GM15510 (cell line): Measurements from ENCODE around the gene CACNA2D2.

Experiments used
- POLR2A ChIP-seq: IDR thresholded peaks from 3 replicates; pipeline ENCODE4 v1.6.1; 2011; ENCODE audit warnings: borderline replicate concordance; ENCODE audit not compliant: insufficient read length; ENCODE audit errors: extremely low read depth

Gene CACNA2D2

DNA sequence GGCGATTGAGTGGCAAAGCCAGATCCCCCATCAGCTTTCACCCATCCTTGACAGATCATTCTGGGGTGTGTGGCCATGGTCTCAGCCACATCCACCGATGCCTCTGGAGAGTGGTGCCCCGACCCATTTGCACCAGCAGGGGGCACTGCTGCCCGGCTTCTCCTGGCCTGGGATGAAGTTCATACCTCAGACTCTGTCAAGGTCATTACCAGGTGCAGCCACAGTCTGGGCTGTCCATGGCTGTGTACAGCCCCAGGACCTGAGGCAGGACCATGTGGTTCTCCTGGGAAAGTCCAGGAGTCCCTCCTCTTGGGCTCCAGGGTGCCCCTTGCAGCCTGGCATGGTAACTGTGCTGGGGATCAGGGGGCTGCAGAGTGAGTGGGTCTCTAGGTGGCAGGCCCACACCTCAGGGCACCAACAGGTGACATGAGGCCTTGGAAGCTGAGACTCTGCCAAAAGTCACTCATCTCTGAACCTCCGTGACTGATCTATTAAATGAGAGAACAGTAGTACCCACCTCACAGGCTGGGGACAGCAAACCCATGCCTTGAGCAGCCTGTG is 67.2 kb downstream of the CACNA2D2 start:
- TF ChIP-seq POLR2A = no peak

DNA sequence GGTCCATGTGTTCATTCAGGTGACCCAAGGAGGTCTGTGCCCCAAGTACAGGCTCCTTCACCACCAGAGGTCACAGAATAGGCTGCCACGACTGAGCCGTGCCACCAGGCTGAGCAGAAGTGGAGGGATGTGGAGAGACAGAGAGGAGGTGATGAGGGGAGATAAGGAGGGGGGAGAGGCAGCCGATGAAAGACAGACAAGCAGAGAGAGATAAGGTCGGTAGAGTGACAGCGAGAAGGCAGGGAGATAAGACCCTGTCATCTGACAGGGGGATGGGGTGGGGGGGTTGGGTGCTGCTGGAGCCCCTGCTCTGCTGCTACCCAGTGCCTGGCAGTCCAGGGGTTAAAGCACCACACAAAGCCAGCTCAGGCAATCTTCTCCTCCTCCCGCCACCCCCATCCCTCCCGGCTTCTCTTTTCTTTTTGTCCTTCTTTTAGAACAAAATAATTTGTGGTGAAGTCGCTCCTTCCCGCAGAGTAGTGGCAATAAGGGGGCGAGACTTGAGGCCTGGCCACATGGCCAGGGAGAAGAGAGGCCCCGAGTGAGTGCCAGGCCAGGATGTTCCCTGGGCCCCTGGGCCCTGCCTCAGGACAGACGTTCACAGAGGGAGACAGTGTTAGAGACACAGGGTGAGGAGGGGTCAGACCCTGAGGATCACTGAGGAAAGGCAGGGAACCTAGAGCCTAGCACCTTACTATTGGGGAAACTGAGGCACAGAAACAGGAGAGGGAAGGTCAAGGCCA is 67.9 kb downstream of the CACNA2D2 start:
- no peak for TF ChIP-seq POLR2A

DNA sequence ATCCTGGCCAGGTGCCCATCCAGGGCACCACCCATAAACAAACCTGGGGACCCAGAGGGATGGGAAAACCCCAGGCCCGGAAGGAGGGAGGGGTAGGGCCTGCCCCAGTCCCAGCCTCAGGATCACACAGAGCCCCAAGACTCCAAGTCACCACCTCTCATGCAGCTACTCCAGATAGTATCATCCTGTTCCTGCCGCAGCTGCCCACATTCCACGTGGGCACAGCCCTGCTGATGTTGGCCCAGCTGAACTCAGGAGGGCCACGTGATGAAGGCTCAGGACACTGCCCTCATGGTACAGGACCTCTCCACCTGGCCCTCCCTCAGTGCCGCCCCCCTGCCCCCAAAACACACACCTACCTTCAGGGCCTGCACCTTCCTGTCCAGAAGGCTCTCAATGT is 69.5 kb downstream of the CACNA2D2 start:
- no peak for TF ChIP-seq POLR2A

DNA sequence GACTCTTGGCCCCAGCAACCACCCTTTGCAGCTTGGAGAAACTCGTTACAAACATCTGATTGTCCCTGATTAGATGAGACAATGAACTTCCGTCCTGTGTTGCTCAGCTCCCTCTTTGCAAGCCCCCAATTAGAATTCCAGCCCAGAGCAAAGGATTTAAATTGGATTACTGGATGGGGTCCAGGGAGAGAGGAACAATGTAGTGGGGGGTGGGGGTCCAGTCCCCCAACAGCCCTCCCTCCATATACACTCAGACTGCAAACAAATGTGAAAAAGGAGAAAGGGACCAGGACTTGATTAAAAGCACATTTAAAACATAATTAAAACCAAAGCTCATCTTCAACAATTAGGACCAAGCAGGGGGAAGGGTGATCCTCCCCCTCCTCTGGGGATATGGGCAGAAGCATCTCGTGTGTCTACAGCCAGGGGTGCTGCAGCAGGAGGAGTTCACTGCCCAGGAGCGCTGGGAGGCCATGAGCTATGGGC is 72.4 kb downstream of the CACNA2D2 start:
- TF ChIP-seq POLR2A = no peak

DNA sequence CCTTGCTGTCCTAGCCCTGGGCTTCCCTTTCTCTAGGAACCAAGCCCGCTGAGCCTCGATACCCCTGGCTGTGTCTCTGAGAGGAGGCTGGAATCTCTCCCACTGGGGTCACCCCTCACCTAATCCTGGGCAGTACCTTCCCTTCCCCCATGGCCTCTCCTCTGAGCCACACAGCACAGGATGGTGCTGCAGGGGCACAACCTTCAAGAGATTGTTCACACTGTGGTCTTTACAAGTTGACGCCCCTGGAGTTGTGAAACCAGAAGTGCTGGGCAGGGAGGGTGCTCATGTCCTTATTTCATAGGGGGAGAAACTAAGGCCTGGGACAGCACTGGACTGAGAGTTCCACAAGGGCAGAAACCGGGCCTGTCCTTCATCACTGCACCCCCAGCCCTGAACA is 73.2 kb downstream of the CACNA2D2 start:
- no peak for TF ChIP-seq POLR2A

DNA sequence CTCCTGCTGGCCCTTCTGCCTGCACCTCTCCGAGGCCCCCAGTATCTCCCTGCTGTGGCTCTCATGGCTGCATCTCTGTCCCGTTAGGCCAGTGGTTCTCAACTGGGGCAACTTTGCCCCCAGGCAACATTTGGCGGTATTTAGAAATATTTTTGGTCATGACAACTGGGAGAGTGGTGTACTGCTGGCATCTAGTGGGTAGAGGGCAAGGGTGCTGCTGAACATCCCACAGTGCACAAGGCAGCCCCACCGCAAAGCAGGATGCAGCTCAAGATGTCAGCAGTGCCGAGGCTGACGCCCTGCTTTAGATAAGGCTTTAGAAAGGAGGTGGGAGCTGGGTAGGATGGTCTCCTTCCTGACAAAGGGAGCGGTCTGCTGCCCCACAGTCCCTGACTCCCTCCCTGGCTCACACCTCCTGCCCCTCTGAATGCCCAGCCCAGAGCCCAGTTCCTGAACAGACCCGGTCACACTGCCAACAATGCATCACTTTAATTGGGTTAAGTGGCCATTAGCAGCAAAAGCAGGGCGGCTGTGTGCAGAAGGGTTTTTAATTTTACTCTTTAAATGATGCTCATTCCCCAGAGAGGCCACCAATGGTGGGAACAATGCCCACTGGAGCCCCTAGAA is 75.3 kb downstream of the CACNA2D2 start:
- no peak for TF ChIP-seq POLR2A

DNA sequence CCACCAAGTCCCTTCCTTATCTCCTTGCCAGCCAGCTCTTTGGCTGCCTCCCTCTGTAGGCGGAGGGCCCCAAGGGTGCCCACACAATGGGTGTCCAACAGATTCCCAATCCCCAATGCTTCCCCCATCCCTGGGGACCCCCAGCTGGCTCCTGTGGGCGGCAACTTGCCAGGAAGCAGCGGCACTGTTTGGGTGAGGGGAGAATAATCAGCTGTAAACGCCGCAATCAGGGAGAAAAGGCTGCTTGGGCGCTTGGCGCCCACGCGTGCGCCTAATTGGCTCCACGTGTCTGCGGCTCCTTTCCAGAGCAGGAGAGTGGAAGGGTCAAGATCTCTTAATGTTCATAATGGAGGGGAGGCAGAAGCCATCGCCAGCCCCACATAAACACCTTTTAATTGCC is 76.2 kb downstream of the CACNA2D2 start:
- no peak for TF ChIP-seq POLR2A

DNA sequence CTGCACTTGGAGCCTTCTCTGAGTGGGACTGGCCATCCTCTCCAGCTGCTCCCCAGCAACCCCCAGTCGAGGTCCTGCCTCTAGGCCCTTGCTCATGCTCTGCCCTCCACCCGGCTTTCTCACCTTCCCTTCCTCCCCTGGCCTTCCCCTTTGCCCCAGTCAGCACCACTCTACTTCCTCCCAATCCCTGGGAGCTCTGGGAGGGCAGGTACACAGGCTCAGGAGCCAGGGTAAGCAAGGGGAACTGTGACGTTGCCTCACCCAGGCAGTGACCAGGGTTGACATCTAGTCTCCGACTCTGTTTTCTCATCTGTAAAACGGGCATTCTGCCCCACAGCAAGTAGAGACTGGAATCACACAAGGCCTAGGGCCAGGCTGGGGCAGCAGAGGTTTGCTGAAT is 77.5 kb downstream of the CACNA2D2 start:
- no peak for TF ChIP-seq POLR2A

DNA sequence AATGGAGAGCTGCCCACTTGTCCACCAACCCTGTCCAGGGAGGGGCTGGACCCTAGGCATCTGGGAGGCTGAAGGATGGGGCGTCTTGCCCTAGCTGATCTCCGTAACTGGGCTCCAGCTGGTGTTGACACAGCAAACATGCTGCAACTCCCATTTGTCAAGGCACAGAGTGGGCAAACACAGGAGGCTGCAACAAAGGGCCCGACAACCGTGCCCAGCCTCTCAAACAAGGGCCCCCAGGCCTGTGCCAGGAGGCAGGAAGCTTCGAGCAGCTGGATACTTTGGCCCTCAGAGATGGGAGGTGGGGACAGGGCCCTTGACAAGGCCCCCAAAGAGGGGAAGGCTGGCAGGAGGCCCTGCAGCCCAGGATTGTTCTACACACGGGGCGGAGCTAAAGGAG is 79.9 kb downstream of the CACNA2D2 start:
- TF ChIP-seq POLR2A = no peak

DNA sequence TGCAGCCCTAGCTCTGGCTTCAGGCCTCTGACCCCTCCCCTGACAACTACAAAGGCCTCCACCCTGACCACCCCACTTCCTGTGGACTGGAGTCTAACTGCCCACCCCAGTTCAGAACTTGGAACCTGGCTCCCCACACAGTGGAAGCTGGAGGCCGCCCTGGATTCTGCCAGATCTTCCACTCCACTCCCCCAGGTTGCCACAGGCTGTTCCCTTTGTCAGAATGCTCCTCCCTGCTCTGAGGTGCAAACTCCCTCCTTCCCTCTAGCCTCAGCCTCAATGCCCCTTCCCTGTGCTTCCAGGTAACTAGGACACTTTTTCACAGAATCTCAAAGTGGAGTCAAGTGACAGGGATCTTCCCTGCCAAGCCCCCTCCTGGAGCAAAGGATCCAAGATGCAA is 81.3 kb downstream of the CACNA2D2 start:
- no peak for TF ChIP-seq POLR2A

DNA sequence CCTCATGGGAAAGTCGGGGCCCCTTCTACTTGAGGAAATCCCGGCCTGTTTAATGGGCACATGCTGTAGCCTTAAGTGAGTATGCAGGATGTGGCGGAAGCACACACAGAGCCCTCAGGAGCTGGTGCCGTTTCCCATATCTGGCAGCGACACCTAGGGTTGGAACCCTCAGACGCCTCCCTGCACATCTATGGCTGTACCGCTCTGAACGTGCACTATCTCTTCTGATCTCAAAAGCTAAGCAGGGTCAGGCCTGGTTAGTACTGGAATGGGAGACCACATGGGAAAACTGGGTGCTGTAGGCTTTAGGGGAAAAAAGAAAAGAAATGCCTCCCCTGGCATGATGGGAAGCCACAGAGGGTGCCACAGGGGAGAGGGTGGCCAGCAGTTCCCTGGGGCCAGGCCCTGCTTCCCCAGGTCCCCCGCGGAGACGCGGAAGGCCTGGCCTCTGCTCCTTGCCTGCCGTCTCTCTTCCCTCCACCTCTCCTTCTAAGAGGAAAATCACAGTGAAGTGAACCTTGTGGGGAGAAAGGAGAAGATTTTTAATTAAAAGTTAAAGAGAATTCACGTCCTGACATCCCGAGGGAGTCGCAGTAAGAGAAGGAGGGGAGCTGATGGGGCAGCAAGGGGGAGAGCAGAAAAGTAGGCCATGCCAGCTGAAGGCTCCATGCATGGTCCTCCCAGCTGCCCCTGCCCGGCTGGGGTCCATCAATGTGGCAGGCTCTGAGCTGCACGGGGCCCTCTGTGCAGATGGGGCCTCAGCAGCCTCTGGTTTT is 83.7 kb downstream of the CACNA2D2 start:
- no peak for TF ChIP-seq POLR2A

DNA sequence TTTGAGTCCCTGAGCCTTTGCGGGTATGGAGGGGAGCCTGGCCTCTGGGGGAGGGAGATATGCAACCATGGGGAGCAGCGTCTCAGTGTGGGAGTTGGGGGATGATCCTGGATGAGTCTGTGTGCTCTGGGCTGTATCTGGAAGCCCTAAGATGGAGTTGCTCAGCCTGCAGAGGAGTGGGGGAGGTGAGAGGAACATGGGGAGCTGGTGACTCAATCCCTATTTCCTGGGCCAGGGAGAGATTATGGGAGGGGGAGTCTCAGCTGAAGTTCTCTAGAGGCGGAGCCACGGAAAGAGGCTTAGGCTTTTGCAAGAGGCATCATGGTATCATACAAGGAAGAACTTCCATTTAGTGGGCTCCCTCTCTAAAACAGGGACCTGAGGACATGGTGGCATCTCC is 84.6 kb downstream of the CACNA2D2 start:
- no peak for TF ChIP-seq POLR2A

DNA sequence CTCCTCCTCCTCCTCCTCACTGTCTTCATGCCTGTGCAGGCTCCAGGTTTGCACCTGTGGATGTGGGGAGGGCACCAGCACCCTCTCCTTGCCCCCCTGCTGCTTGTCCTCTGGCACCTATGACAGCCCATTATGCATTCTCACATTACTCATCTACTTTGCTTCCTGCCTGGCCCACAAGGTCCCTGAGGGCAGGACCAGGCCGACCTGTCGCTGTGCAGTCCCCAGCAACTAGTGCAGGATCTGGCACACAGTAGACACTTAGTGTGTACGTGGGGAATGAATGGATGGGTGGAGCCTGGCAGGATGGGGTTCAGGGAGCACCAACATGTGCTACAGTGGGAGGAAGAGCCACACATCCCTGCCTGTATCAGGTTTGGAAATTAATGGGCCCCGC is 85.8 kb downstream of the CACNA2D2 start:
- no peak for TF ChIP-seq POLR2A

DNA sequence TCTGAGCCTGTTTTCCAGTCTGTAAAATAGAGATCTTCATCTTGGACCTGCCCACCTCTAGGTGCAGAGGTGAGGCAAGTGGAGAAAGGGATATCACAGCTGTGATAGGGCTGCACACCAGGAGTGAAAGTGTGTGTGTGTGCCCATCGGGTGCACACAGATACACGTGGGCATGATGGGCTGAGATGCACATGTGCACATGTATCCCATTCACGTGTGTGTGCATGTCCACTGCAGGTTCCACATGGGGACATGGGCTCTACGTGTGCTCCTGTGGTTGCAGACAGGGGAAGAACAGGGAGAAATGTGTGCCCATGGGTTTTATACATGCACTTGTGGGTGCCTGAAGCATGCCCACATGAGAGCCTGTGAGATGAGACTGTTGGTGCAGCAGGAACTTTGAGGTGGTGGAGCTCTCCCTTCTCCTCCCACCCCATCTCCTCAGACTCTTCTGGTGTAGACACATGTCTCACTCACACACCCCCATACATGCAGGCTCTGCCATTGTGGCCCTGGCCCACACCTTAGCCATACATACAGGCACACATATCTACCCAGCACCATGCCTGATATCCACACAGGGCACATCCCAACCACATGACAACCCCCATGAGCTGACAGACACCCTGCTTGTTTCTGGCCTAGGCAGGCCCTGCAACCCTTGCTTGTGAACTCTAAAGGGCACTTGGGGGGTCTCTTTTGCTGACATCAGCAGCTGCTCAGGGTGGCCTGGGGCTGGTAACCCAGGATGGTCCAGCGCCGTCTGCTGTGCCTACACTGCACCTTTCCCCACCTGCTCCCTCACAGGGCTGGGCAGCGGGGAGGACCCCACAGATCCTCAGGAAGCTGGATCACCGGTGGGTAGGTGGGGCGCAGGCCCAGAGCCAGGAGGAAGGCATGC is 86.4 kb downstream of the CACNA2D2 start:
- TF ChIP-seq POLR2A = no peak
